ENCODE results near the gene CFAP410.
"Not testable (repeated sequence)": the region's sequence is repeated elsewhere in the genome, so short reads cannot be mapped to it uniquely, and the experiment has no call there.

Gene CFAP410

DNA sequence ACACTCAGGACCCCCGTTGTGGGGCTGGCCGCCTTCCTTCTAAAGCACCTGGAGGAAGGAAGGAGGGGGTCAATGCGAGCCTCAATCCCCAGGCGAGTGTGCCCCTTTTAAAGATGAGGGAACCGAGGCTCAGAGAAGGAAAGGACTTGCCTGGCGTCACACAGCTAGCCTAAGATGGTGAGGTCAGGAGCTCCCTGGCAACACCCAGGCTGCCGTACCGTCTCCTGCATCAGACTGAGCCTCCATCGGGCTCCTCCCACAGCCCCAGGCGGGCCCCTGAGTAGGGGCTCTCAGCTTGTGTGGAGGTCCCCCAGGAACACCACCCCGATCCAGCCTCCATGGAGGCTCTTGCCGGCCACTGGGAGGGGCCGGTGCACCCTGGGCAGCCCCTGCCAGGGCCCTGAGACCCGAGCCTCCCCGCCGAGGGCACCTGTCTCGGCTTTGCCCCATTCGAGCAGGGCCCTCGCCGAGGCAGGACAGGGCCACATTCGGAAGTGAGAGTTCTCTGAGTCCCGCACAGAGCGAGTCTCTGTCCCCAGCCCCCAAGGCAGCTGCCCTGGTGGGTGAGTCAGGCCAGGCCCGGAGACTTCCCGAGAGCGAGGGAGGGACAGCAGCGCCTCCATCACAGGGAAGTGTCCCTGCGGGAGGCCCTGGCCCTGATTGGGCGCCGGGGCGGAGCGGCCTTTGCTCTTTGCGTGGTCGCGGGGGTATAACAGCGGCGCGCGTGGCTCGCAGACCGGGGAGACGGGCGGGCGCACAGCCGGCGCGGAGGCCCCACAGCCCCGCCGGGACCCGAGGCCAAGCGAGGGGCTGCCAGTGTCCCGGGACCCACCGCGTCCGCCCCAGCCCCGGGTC is 53.8 kb downstream of the CFAP410 start, which contains the start of gene AIRE:
AIRE (plus strand) TSS at position 739 of the 855 bp plus-strand sequence. CDS start 131 bp downstream, outside the sequence.
- Histone ChIP-seq H2BK120ac (ENCODE audit: low read depth, low read length) (no peak within 1 kb of the TSS), H2AK5ac (ENCODE audit: low read length) (peak within 1 kb of the TSS; percentile 80), H3K27me3 (ENCODE audit: insufficient read depth, low read length, poor library complexity) (no peaks in the 10 kb centered on the region), H2BK5ac (ENCODE audit: low read length) (no peak within 1 kb of the TSS), H3K27ac (ENCODE audit: low read depth, low read length) (no peak within 1 kb of the TSS), H3K18ac (ENCODE audit: low read length) (no peak within 1 kb of the TSS), H4K5ac (ENCODE audit: low read length) (no peak within 1 kb of the TSS), H3K79me1 (ENCODE audit: low read length) (no peaks in the 10 kb centered on the region), H3K79me2 (ENCODE audit: control insufficient read depth, insufficient read depth, low read length) (no peaks in the 10 kb centered on the region), H3K4me3 (ENCODE audit: low read length) (no peak within 1 kb of the TSS), H3K9ac (ENCODE audit: low read length) (peak within 1 kb of the TSS; percentile 34), H3K56ac (ENCODE audit: low read length) (peak within 1 kb of the TSS; percentile 67), H3K4ac (ENCODE audit: low read depth, low read length) (no peak within 1 kb of the TSS), H3K23ac (ENCODE audit: low read length) (no peak within 1 kb of the TSS), H4K8ac (ENCODE audit: low read depth, low read length) (no peak within 1 kb of the TSS), H3K4me1 (ENCODE audit: control insufficient read depth, low read depth, low read length) (peaks cover 2% of the 10 kb centered on the region), H3K4me2 (ENCODE audit: low read length) (peak within 1 kb of the TSS; percentile 44), H2BK15ac (replicated peaks; ENCODE audit: low read depth) (no peak within 1 kb of the TSS), H3K36me3 (ENCODE audit: control insufficient read depth, insufficient read depth, low read length) (no peaks in the 10 kb centered on the region)
- DNase-seq, result peak; percentile 48
- no CpG with 5 or more reads among the region's 56 CpGs for WGBS (ENCODE audit: extremely low coverage, insufficient coverage, low lambda C conversion rate)

- H3K56ac ChIP-seq (ENCODE audit: low read length), result no peak overlapping the region
- H2BK5ac ChIP-seq (ENCODE audit: low read length), result no peak overlapping the region
- no peak overlapping the region for H2AK5ac ChIP-seq (ENCODE audit: low read length)
- H3K79me2 ChIP-seq (ENCODE audit: control insufficient read depth, insufficient read depth, low read length), result no peaks in the 10 kb centered on the region
- no CpG with 5 or more reads among the region's 11 CpGs for WGBS (ENCODE audit: extremely low coverage, insufficient coverage, low lambda C conversion rate)
- H3K79me1 ChIP-seq (ENCODE audit: low read length), result no peaks in the 10 kb centered on the region
- peak overlapping the region; percentile 53 for H3K27ac ChIP-seq (ENCODE audit: low read depth, low read length)
- no peak overlapping the region for H4K8ac ChIP-seq (ENCODE audit: low read depth, low read length)
- H4K5ac ChIP-seq (ENCODE audit: low read length), result no peak overlapping the region
- H2BK120ac ChIP-seq (ENCODE audit: low read depth, low read length), result no peak overlapping the region
- no peak overlapping the region for H3K9ac ChIP-seq (ENCODE audit: low read length)
- peaks cover 2% of the 10 kb centered on the region for H3K4me1 ChIP-seq (ENCODE audit: control insufficient read depth, low read depth, low read length)
- no peak overlapping the region for H3K23ac ChIP-seq (ENCODE audit: low read length)
- H3K27me3 ChIP-seq (ENCODE audit: insufficient read depth, low read length, poor library complexity), result no peaks in the 10 kb centered on the region
- H3K4me3 ChIP-seq (ENCODE audit: low read length), result no peak overlapping the region
- no peak overlapping the region for H3K4ac ChIP-seq (ENCODE audit: low read depth, low read length)
- H3K36me3 ChIP-seq (ENCODE audit: control insufficient read depth, insufficient read depth, low read length), result no peaks in the 10 kb centered on the region
- DNase-seq, result no peak
- no peak overlapping the region for H3K4me2 ChIP-seq (ENCODE audit: low read length)
- no peak overlapping the region for H2BK15ac ChIP-seq (replicated peaks; ENCODE audit: low read depth)
- H3K18ac ChIP-seq (ENCODE audit: low read length), result peak overlapping the region; percentile 12
These were observed 55.2 kb downstream of the CFAP410 start for GRCh38 chr21:44283948-44284347.

DNA sequence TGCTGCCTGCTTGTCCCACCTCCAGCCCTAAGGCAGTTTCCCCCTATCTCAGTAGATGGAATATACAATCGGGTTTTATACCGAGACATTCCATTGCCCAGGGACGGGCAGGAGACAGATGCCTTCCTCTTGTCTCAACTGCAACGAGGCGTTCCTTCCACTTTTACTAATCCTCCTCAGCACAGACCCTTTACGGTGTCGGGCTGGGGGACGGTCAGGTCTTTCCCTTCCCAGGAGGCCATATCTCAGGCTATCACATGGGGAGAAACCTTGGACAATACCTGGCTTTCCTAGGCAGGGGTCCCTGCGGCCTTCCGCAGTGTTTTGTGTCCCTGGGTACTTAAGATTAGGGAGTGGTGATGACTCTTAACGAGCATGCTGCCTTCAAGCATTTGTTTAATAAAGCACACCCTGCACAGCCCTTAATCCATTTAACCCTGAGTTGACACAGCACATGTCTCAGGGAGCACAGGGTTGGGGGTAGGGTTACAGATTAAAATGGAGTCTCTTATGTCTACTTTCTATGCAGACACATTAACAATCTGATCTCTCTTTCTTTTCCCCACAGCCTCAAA is 55.9 kb downstream of the CFAP410 start:
- H3K36me3 ChIP-seq (ENCODE audit: control insufficient read depth, insufficient read depth, low read length); H3K18ac ChIP-seq (ENCODE audit: low read length); H3K79me2 ChIP-seq (ENCODE audit: control insufficient read depth, insufficient read depth, low read length); H3K23ac ChIP-seq (ENCODE audit: low read length); H3K4me2 ChIP-seq (ENCODE audit: low read length); H3K4me1 ChIP-seq (ENCODE audit: control insufficient read depth, low read depth, low read length); H2BK120ac ChIP-seq (ENCODE audit: low read depth, low read length); H2AK5ac ChIP-seq (ENCODE audit: low read length); H4K8ac ChIP-seq (ENCODE audit: low read depth, low read length); H3K9ac ChIP-seq (ENCODE audit: low read length); H2BK5ac ChIP-seq (ENCODE audit: low read length); H2BK15ac ChIP-seq (replicated peaks; ENCODE audit: low read depth); H3K4me3 ChIP-seq (ENCODE audit: low read length); H3K79me1 ChIP-seq (ENCODE audit: low read length); H3K56ac ChIP-seq (ENCODE audit: low read length); H4K5ac ChIP-seq (ENCODE audit: low read length); H3K27me3 ChIP-seq (ENCODE audit: insufficient read depth, low read length, poor library complexity); H3K4ac ChIP-seq (ENCODE audit: low read depth, low read length): not testable (repeated sequence)
- no CpG with 5 or more reads among the region's 11 CpGs for WGBS (ENCODE audit: extremely low coverage, insufficient coverage, low lambda C conversion rate)
- H3K27ac ChIP-seq (ENCODE audit: low read depth, low read length), result peak overlapping the region; percentile 53
- DNase-seq, result peak; percentile 85

GRCh38 chr21:44282370-44282769 is 56.8 kb downstream of the CFAP410 start:
- Histone ChIP-seq H2AK5ac (ENCODE audit: low read length) (no peak overlapping the region), H3K27me3 (ENCODE audit: insufficient read depth, low read length, poor library complexity) (no peaks in the 10 kb centered on the region)

GRCh38 chr21:44281801-44282200 is 57.4 kb downstream of the CFAP410 start:
- Histone ChIP-seq H3K56ac (ENCODE audit: low read length) (no peak overlapping the region), H3K4me3 (ENCODE audit: low read length) (no peak overlapping the region), H3K27me3 (ENCODE audit: insufficient read depth, low read length, poor library complexity) (no peaks in the 10 kb centered on the region), H3K36me3 (ENCODE audit: control insufficient read depth, insufficient read depth, low read length) (no peaks in the 10 kb centered on the region), H3K79me1 (ENCODE audit: low read length) (no peaks in the 10 kb centered on the region), H3K4me1 (ENCODE audit: control insufficient read depth, low read depth, low read length) (peaks cover 2% of the 10 kb centered on the region), H3K79me2 (ENCODE audit: control insufficient read depth, insufficient read depth, low read length) (no peaks in the 10 kb centered on the region), H2BK120ac (ENCODE audit: low read depth, low read length) (no peak overlapping the region), H3K4me2 (ENCODE audit: low read length) (no peak overlapping the region), H2BK15ac (replicated peaks; ENCODE audit: low read depth) (no peak overlapping the region), H3K9ac (ENCODE audit: low read length) (no peak overlapping the region), H3K18ac (ENCODE audit: low read length) (no peak overlapping the region), H3K4ac (ENCODE audit: low read depth, low read length) (no peak overlapping the region), H2AK5ac (ENCODE audit: low read length) (no peak overlapping the region), H3K23ac (ENCODE audit: low read length) (no peak overlapping the region), H3K27ac (ENCODE audit: low read depth, low read length) (no peak overlapping the region), H4K8ac (ENCODE audit: low read depth, low read length) (no peak overlapping the region), H2BK5ac (ENCODE audit: low read length) (no peak overlapping the region), H4K5ac (ENCODE audit: low read length) (no peak overlapping the region)
- DNase-seq, result no peak
- WGBS (ENCODE audit: extremely low coverage, insufficient coverage, low lambda C conversion rate), result no CpG with 5 or more reads among the region's 9 CpGs

More at GRCh38 chr21:44282370-44282769, 56.8 kb downstream of the CFAP410 start:
- no peak overlapping the region for H3K56ac ChIP-seq (ENCODE audit: low read length)
- peak overlapping the region; percentile 2 for H3K18ac ChIP-seq (ENCODE audit: low read length)
- no CpG with 5 or more reads among the region's 9 CpGs for WGBS (ENCODE audit: extremely low coverage, insufficient coverage, low lambda C conversion rate)
- H3K36me3 ChIP-seq (ENCODE audit: control insufficient read depth, insufficient read depth, low read length), result no peaks in the 10 kb centered on the region
- H4K8ac ChIP-seq (ENCODE audit: low read depth, low read length), result no peak overlapping the region
- H2BK5ac ChIP-seq (ENCODE audit: low read length), result no peak overlapping the region
- peaks cover 2% of the 10 kb centered on the region for H3K4me1 ChIP-seq (ENCODE audit: control insufficient read depth, low read depth, low read length)
- DNase-seq, result no peak
- H4K5ac ChIP-seq (ENCODE audit: low read length), result no peak overlapping the region
- no peak overlapping the region for H3K4me3 ChIP-seq (ENCODE audit: low read length)
- no peaks in the 10 kb centered on the region for H3K79me2 ChIP-seq (ENCODE audit: control insufficient read depth, insufficient read depth, low read length)
- H3K9ac ChIP-seq (ENCODE audit: low read length), result no peak overlapping the region
- no peak overlapping the region for H3K23ac ChIP-seq (ENCODE audit: low read length)
- H2BK120ac ChIP-seq (ENCODE audit: low read depth, low read length), result no peak overlapping the region
- no peak overlapping the region for H3K4me2 ChIP-seq (ENCODE audit: low read length)
- H2BK15ac ChIP-seq (replicated peaks; ENCODE audit: low read depth), result no peak overlapping the region
- H3K27ac ChIP-seq (ENCODE audit: low read depth, low read length), result peak overlapping the region; percentile 53
- no peaks in the 10 kb centered on the region for H3K79me1 ChIP-seq (ENCODE audit: low read length)
- H3K4ac ChIP-seq (ENCODE audit: low read depth, low read length), result no peak overlapping the region
